Smooth muscle cell (in vitro differentiated cells): ENCODE results near the gene SNX20. TPM values are rescaled to one million over a fixed set of nuclear protein-coding genes. Genes with fewer than 3 reads are reported as not detected.

Source experiments
- DNase-seq: peaks from one replicate; lab custom pipeline; 2025; ENCODE audit not compliant: unreplicated experiment; lab: John Stamatoyannopoulos, UW
- H2AFZ ChIP-seq: fragments of 200-600 bp; sonication (generic); 2 replicates; pipeline ENCODE4 v1.6.0; 2016; ENCODE audit warnings: antibody characterized with exemption, low read depth, mild to moderate bottlenecking
- H3F3A ChIP-seq: fragments of 200-600 bp; sonication (generic); 2 replicates; pipeline ENCODE4 v1.6.0; 2017; ENCODE audit warnings: antibody characterized with exemption, low read depth
- H3K27ac ChIP-seq: fragments of 200-600 bp; sonication (generic); 2 replicates; pipeline ENCODE4 v1.5.1; 2016; ENCODE audit warnings: low read depth, mild to moderate bottlenecking
- H3K27me3 ChIP-seq: fragments of 200-600 bp; sonication (generic); 2 replicates; pipeline ENCODE4 v1.6.1; 2016; ENCODE audit warnings: low read depth, mild to moderate bottlenecking
- H3K36me3 ChIP-seq: fragments of 200-600 bp; sonication (generic); 2 replicates; pipeline ENCODE4 v1.5.1; 2016; ENCODE audit warnings: low read depth
- H3K4me1 ChIP-seq: fragments of 200-600 bp; sonication (generic); 2 replicates; pipeline ENCODE4 v1.5.1; 2016; ENCODE audit warnings: low read depth
- H3K4me2 ChIP-seq: fragments of 200-600 bp; sonication (generic); 2 replicates; pipeline ENCODE4 v1.6.0; 2016; ENCODE audit warnings: mild to moderate bottlenecking
- H3K4me3 ChIP-seq: fragments of 200-600 bp; sonication (generic); 2 replicates; pipeline ENCODE4 v1.5.1; 2016; ENCODE audit warnings: mild to moderate bottlenecking
- H3K79me2 ChIP-seq: fragments of 200-600 bp; sonication (generic); 2 replicates; pipeline ENCODE4 v1.6.0; 2016; ENCODE audit warnings: low read depth, mild to moderate bottlenecking
- H3K9ac ChIP-seq: fragments of 200-600 bp; sonication (generic); 2 replicates; pipeline ENCODE4 v1.6.0; 2016; ENCODE audit warnings: low read depth
- H3K9me3 ChIP-seq: fragments of 200-600 bp; sonication (generic); replicated peaks from 2 replicates; pipeline ENCODE4 v1.5.1; 2016; ENCODE audit warnings: low read depth
- H4K20me1 ChIP-seq: fragments of 200-600 bp; sonication (generic); 2 replicates; pipeline ENCODE4 v1.6.0; 2016; ENCODE audit warnings: low read depth
- WGBS: methylation state at CpG from one replicate; pipeline ENCODE4 v1.1.7; 2016; ENCODE audit warnings: low lambda C conversion rate; 5-methylcytosine and 5-hydroxymethylcytosine counted together
- polyA plus RNA-seq: library from polyadenylated mRNA; unstranded; fragments of >200 nt; fragmentation: Nextera tagmentation; extraction: Ambion mirVana; gene quantifications from 2 replicates; pipeline ENCODE4 v1.2.1, GENCODE V29; 2016
- total RNA-seq: library from RNA; depleted of rRNA; stranded (reverse); fragments of >200 nt; gene quantifications from 2 replicates; pipeline ENCODE4 v1.2.3, GENCODE V29; 2014
- TF ChIP-seq, protein P1 (sequence below): fragments of 200-600 bp; sonication (generic); IDR thresholded peaks from 2 replicates; pipeline ENCODE4 v1.5.1; 2017; ENCODE audit warnings: borderline replicate concordance, mild to moderate bottlenecking, antibody characterized with exemption; ENCODE audit not compliant: insufficient read depth, poor library complexity, severe bottlenecking

SNX20 gene
- total and polyA plus RNA-seq, 2 experiments from 2014 or later: not detected

DNA sequence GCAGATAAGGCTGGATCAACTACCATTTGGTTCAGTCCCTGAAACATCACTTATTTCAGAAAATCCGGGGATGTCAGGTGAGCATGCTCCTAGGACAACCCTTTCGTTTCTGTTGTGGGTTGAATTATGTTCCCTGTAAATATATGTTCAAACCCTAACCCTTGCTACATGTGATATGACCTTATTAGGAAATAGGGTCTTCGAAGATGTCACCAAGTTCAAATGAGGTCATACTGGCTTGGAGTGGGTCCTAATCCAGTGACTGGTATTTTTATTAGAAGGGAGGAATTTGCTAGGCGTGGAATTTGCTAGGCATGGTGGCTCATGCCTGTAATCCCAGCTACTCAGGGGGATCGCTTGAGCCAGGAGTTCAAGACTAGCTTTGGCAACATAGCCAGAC is 21.3 kb downstream of the SNX20 start:
- TF ChIP-seq, protein P1, sequence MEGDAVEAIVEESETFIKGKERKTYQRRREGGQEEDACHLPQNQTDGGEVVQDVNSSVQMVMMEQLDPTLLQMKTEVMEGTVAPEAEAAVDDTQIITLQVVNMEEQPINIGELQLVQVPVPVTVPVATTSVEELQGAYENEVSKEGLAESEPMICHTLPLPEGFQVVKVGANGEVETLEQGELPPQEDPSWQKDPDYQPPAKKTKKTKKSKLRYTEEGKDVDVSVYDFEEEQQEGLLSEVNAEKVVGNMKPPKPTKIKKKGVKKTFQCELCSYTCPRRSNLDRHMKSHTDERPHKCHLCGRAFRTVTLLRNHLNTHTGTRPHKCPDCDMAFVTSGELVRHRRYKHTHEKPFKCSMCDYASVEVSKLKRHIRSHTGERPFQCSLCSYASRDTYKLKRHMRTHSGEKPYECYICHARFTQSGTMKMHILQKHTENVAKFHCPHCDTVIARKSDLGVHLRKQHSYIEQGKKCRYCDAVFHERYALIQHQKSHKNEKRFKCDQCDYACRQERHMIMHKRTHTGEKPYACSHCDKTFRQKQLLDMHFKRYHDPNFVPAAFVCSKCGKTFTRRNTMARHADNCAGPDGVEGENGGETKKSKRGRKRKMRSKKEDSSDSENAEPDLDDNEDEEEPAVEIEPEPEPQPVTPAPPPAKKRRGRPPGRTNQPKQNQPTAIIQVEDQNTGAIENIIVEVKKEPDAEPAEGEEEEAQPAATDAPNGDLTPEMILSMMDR: no peak

DNA sequence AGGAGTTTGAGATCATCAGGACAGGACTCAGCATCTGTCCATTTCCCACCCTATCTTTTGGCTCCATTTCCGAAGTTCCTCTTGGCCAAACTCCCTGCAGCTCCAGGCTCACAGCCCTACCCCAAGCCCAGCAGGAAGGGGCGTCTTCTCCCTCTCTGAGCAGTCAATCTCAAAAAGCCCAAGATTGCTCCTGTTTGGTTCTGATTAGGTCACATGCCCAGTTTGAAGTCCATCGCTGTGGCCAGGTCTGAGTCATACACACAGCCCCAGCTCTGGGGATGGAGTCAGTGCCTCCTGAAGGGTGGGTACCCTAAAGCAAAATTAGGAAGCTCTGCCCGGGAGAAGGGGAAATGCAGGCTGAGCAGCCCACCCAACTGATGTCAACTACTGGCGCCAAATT is 23.9 kb downstream of the SNX20 start:
- Histone ChIP-seq H3K79me2 (no peaks in the 10 kb centered on the region), H3K4me2 (no peak overlapping the region), H2AFZ (no peak overlapping the region), H3K4me3 (no peak overlapping the region), H3K27ac (no peak overlapping the region), H3K9me3 (no peaks in the 10 kb centered on the region), H4K20me1 (no peaks in the 10 kb centered on the region), H3K4me1 (no peaks in the 10 kb centered on the region), H3K9ac (no peak overlapping the region), H3K36me3 (no peaks in the 10 kb centered on the region), H3K27me3 (no peaks in the 10 kb centered on the region), H3F3A (no peaks in the 10 kb centered on the region)
- TF ChIP-seq, protein P1: no peak
- no peak for DNase-seq
- WGBS: 66% methylated on average over 5 of the region's 5 CpGs

More for the DNA sequence above, 21.3 kb downstream of the SNX20 start:
- no peaks in the 10 kb centered on the region for H4K20me1 ChIP-seq
- no peaks in the 10 kb centered on the region for H3K4me1 ChIP-seq
- DNase-seq: no peak
- no peaks in the 10 kb centered on the region for H3K79me2 ChIP-seq
- WGBS: 73% methylated on average over 5 of the region's 5 CpGs
- H2AFZ ChIP-seq: no peak overlapping the region
- H3F3A ChIP-seq: no peaks in the 10 kb centered on the region
- no peak overlapping the region for H3K4me2 ChIP-seq
- no peaks in the 10 kb centered on the region for H3K27me3 ChIP-seq
- no peaks in the 10 kb centered on the region for H3K36me3 ChIP-seq
- H3K9ac ChIP-seq: no peak overlapping the region
- H3K27ac ChIP-seq: no peak overlapping the region
- H3K4me3 ChIP-seq: no peak overlapping the region
- H3K9me3 ChIP-seq: no peaks in the 10 kb centered on the region

DNA sequence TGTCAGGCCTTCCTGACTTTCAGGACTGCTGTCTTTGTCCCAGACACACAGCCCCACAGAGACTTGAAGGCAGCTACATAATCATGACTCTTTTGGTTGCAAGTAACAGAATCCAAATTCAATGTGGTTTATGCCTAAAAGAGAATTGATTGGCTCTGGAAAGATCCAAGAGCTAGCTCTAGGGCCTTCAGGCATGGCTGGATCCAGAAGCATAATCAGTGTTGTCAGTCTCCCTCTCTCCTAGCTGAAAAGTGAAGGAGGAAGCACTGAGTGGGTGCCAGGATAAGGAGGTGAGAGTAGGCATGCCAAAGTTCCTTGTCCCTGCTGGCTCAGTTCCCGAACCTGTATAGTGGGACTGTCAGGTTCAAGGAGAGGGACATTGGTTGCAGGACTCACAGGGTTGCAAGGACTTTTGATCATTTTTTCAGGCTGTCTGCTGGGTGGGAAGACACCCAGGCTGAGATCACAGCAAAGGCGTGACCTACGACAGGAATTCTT is 25.5 kb downstream of the SNX20 start:
- 100% methylated on average over 3 of the region's 3 CpGs for WGBS
- TF ChIP-seq, protein P1: no peak

More for the DNA sequence above, 25.5 kb downstream of the SNX20 start:
- H3K36me3 ChIP-seq: no peaks in the 10 kb centered on the region
- no peaks in the 10 kb centered on the region for H3F3A ChIP-seq
- no peak overlapping the region for H3K4me3 ChIP-seq
- no peaks in the 10 kb centered on the region for H3K79me2 ChIP-seq
- no peak for DNase-seq
- H3K27me3 ChIP-seq: no peaks in the 10 kb centered on the region
- no peak overlapping the region for H3K27ac ChIP-seq
- no peaks in the 10 kb centered on the region for H3K4me1 ChIP-seq
- H3K9me3 ChIP-seq: no peaks in the 10 kb centered on the region
- H3K4me2 ChIP-seq: no peak overlapping the region
- no peaks in the 10 kb centered on the region for H4K20me1 ChIP-seq
- no peak overlapping the region for H2AFZ ChIP-seq
- H3K9ac ChIP-seq: no peak overlapping the region
